Activated CD8-positive, alpha-beta memory T cell treated with anti-CD3 and anti-CD28 coated beads for 24 hours (primary cell): ENCODE measurements around the gene PRKCZ.

Experiments
- DNase-seq: peaks from one replicate; pipeline ENCODE4 v3.0.0-alpha.2; 2020

The PRKCZ gene

DNA sequence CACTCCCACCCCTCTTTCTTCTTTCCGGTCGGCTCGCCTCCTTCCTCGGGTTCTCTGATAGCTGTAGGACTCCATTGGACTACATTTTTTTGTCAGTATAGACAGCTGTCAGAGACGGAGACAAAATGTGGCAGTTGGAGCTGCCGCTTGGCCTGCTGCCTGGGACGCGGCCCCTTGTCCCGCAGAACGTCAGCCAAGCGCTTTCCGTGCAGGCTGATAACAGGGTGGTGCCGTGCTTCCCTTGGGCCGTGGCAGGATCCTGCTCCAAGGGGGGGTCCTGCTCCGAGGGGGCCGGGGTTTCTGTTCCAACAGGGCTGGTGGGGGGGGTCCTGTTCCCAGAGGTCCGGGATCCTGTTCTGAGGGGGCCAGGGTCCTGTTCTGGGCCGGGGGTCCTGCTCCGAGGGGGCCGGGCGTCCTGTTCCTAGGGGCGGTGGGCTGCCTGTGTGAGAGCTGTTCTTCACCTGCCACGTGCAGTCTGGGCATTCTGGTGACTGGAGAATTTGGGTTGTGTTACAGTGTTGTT is 182.8 kb downstream of the PRKCZ start:
- no peak for DNase-seq

DNA sequence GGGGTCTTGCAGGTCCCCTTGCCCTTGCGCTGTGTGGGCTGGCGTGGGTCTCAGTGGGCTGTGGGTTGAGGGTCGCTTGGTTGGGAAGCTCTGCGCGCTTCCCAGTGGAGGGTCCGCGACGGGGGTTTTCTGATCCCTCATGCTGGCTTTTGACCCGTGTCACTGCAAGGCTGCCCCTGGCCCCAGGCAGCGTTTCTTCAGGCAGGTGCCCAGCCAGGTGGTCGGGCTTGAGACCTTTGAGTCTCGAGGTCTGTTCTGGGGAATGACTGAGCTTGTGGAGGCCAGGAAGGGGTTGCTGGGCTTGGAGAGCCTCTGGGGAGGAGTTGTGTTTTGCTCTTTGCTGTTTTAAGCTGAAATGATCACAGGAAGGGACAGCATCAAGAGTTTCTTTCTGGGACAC is 183.3 kb downstream of the PRKCZ start:
- DNase-seq: no peak

DNA sequence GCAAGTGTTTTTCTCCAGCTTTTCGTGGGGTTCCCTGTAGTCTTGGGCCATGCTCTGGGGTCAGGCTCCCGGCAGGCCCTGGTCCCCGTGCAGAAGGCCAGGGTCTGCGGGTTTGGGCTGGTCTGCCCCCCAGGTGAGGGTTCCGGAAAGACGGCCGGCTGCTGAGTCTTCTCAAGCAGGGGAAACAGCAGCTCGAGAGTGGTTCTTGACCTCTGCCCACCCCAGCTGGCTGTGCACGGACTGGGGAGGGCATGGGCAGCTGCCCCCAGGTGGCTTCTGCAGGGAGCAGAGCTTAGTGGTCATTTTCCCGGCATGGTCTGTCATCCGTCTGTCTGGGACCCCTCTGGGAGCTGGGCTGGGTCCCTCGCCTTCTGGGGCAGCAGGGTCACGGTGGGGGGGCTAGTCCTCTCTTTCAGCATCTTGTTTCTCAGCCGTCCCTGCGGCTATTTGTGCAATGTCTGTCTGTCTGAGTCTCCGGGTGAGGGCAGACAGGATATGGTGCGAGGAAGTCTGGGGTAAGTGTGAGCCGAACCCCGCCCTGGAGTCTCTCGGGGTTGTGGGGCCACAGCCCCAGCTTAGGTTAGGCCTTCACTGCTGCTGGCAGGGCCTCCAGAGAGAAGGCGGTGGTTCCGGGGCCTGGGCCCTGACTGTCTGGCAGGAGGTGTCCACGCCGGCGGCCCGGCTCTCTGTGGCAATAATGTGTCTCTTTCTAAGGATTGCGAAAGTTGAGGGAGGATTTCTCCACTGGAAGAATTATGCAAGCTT is 184.0 kb downstream of the PRKCZ start:
- peak; percentile 83 for DNase-seq

DNA sequence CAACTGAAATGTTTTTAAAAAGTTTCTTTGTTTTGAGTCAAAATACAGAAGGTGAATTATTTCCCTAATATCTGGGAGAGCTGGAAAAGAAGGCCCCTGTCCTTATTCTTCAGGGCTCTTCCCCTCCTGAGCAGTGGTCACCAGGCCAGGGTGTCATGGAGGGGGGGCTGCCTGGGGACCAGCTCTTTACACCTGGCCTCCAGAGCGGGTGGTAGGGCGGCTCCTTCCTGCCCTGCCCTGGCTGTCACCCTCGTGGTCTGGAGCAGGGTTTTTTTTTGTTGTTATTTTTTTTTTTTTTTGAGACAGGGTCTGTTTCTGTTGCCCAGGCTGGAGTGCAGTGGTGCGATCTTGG is 184.5 kb downstream of the PRKCZ start:
- DNase-seq: no peak
